ENCODE results near the gene ABR. TPM values are rescaled to one million over a fixed set of nuclear protein-coding genes. Genes with fewer than 3 reads are reported as not detected.

ABR gene
- total RNA-seq, 1 donor from 2014 or later: 119 TPM

DNA sequence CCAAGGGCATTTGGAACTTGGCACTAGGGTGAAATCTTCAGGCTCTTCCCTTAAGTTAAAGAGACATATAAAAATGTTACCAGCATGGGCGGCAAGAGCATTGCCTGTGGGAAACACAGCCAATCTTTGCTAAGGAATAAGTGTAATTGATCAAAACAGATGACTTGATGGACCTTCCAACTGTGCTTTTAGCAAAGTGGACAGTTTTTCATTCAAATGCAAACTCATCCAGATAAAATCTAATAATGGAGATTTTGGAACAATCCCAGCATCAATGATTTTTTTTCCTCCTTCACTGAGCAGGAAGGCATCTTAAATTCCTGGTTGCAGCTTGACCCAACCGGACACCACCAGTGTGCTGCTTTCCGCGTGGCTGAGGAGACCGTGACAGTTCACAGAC lies 47.6 kb upstream of the ABR start:
- no peak for DNase-seq (ENCODE audit: low spot score)
- peaks cover 42% of the 10 kb centered on the region for H3K27me3 Mint-ChIP-seq (ENCODE audit: low read depth)
- no peak overlapping the region for H3K4me3 Mint-ChIP-seq (ENCODE audit: unreplicated experiment)
- peaks cover 11% of the 10 kb centered on the region for H3K4me1 Mint-ChIP-seq (ENCODE audit: low read depth)
- no peak overlapping the region for H3K27ac Mint-ChIP-seq (ENCODE audit: unreplicated experiment)
- H3K36me3 Mint-ChIP-seq (ENCODE audit: low read depth): peaks cover 2% of the 10 kb centered on the region
- H3K9me3 Mint-ChIP-seq (ENCODE audit: low read depth): no peaks in the 10 kb centered on the region
- TF ChIP-seq, protein P1, sequence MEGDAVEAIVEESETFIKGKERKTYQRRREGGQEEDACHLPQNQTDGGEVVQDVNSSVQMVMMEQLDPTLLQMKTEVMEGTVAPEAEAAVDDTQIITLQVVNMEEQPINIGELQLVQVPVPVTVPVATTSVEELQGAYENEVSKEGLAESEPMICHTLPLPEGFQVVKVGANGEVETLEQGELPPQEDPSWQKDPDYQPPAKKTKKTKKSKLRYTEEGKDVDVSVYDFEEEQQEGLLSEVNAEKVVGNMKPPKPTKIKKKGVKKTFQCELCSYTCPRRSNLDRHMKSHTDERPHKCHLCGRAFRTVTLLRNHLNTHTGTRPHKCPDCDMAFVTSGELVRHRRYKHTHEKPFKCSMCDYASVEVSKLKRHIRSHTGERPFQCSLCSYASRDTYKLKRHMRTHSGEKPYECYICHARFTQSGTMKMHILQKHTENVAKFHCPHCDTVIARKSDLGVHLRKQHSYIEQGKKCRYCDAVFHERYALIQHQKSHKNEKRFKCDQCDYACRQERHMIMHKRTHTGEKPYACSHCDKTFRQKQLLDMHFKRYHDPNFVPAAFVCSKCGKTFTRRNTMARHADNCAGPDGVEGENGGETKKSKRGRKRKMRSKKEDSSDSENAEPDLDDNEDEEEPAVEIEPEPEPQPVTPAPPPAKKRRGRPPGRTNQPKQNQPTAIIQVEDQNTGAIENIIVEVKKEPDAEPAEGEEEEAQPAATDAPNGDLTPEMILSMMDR (IDR thresholded peaks at IDR 0.05): no peak

DNA sequence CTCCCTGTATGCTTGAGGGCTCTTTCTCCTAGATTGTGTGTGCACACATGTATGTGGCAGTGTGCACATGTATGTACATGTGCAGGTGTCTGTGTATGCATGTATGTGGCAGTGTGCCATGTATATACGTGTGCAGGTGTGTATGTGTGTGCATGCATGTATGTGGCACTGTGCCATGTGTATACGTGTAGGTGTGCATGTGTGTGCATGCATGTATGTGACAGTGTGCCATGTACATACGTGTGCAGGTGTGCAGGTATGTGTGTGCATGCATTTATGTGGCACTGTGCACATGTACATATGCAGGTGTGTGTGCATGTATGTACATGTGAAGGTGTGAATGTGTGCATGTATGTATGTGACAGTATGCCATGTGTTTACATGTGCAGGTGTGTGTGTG lies 46.5 kb upstream of the ABR start:
- peaks cover 8% of the 10 kb centered on the region for H3K4me1 Mint-ChIP-seq (ENCODE audit: low read depth)
- TF ChIP-seq, protein P1 (IDR thresholded peaks at IDR 0.05): no peak
- peaks cover 2% of the 10 kb centered on the region for H3K36me3 Mint-ChIP-seq (ENCODE audit: low read depth)
- H3K27me3 Mint-ChIP-seq (ENCODE audit: low read depth): peaks cover 41% of the 10 kb centered on the region
- H3K27ac Mint-ChIP-seq (ENCODE audit: unreplicated experiment): no peak overlapping the region
- no peak overlapping the region for H3K4me3 Mint-ChIP-seq (ENCODE audit: unreplicated experiment)
- peaks cover under 1% of the 10 kb centered on the region for H3K9me3 Mint-ChIP-seq (ENCODE audit: low read depth)
- DNase-seq (ENCODE audit: low spot score): no peak

DNA sequence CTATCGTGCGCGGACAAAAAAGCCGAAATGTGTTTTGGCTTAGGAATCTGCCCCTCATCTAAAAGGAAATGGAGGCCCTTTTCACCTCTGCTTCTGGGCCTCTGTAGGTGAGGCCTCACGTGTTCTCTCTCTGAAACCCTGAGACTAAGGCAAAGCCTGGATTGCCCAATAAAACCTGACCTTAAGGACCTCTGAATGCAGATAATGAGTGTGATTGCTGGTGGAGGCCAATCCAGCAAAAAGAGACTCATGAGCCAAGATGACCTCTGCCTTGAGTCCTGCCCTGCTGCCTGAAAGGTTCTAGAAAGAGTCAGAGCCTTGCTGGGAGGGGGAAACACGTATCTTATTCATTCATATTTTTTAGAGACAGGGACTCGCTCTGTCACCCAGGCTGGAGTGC lies 44.5 kb upstream of the ABR start:
- Mint-ChIP-seq H3K4me3 (ENCODE audit: unreplicated experiment) (no peak overlapping the region), H3K36me3 (ENCODE audit: low read depth) (peaks cover 4% of the 10 kb centered on the region), H3K27me3 (ENCODE audit: low read depth) (peaks cover 43% of the 10 kb centered on the region), H3K4me1 (ENCODE audit: low read depth) (peaks cover 6% of the 10 kb centered on the region), H3K27ac (ENCODE audit: unreplicated experiment) (no peak overlapping the region), H3K9me3 (ENCODE audit: low read depth) (peaks cover 3% of the 10 kb centered on the region)
- TF ChIP-seq, protein P1 (IDR thresholded peaks at IDR 0.05): no peak
- no peak for DNase-seq (ENCODE audit: low spot score)

GRCh38 chr17:1223662-1224061 lies 43.9 kb upstream of the ABR start:
- no peak overlapping the region for H3K4me3 Mint-ChIP-seq (ENCODE audit: unreplicated experiment)
- peaks cover 6% of the 10 kb centered on the region for H3K4me1 Mint-ChIP-seq (ENCODE audit: low read depth)
- TF ChIP-seq, protein P1 (IDR thresholded peaks at IDR 0.05): no peak
- no peak overlapping the region for H3K27ac Mint-ChIP-seq (ENCODE audit: unreplicated experiment)
- H3K9me3 Mint-ChIP-seq (ENCODE audit: low read depth): peaks cover 3% of the 10 kb centered on the region
- no peak for DNase-seq (ENCODE audit: low spot score)
- H3K36me3 Mint-ChIP-seq (ENCODE audit: low read depth): peaks cover 4% of the 10 kb centered on the region
- H3K27me3 Mint-ChIP-seq (ENCODE audit: low read depth): peaks cover 43% of the 10 kb centered on the region

DNA sequence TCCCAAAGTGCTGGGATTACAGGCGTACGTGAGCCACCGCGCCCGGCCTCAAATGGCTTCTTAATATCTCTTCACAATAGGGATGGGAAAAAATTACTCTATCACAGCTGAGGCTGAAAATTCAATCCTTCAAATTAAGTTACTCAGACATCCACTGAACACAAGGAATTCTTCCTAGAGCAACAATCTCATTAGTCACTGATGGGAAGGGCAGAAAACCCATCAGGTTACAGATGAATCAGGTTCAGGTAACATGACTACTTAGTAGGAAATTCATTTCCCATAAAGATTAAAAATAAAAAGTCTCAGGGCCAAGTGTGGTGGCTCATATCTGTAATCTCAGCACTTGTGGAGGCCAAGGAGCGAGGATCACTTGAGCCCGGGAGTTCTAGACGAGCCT lies 42.5 kb upstream of the ABR start:
- TF ChIP-seq, protein P1 (IDR thresholded peaks at IDR 0.05): no peak
- Mint-ChIP-seq H3K4me1 (ENCODE audit: low read depth) (no peaks in the 10 kb centered on the region), H3K27me3 (ENCODE audit: low read depth) (peaks cover 36% of the 10 kb centered on the region), H3K27ac (ENCODE audit: unreplicated experiment) (no peak overlapping the region), H3K36me3 (ENCODE audit: low read depth) (peaks cover 4% of the 10 kb centered on the region), H3K4me3 (ENCODE audit: unreplicated experiment) (no peak overlapping the region), H3K9me3 (ENCODE audit: low read depth) (peaks cover 3% of the 10 kb centered on the region)
- DNase-seq (ENCODE audit: low spot score): no peak

Measured in chondrocyte (in vitro differentiated cells).